Neural cell (in vitro differentiated cells): ENCODE results near the gene C1QTNF8. TPM values are rescaled to one million over a fixed set of nuclear protein-coding genes. Genes with fewer than 3 reads are reported as not detected.

Experiments
- H2AFZ ChIP-seq: fragments of 200-600, 300-800 bp; sonication (generic), shearing (Covaris generic); 2 replicates; pipeline ENCODE4 v1.6.0; 2014; ENCODE audit warnings: low read depth, mild to moderate bottlenecking, antibody characterized with exemption, low read length, moderate library complexity
- H3F3A ChIP-seq: fragments of 200-600 bp; shearing (Covaris generic); 2 replicates; pipeline ENCODE4 v1.6.1; 2016; ENCODE audit warnings: mild to moderate bottlenecking, moderate library complexity, mixed read lengths, antibody characterized with exemption, low read length; ENCODE audit not compliant: insufficient read depth, poor library complexity, severe bottlenecking
- H3K27ac ChIP-seq: fragments of 200-600, 300-800 bp; sonication (generic), shearing (Covaris generic); 2 replicates; pipeline ENCODE4 v1.5.1; 2014; ENCODE audit warnings: mild to moderate bottlenecking, low read length, moderate library complexity
- H3K27me3 ChIP-seq: fragments of 300-800, 200-600 bp; sonication (generic), shearing (Covaris generic); 2 replicates; pipeline ENCODE4 v1.6.0; 2014; ENCODE audit warnings: mild to moderate bottlenecking, low read depth, low read length, moderate library complexity; ENCODE audit not compliant: insufficient read depth
- H3K36me3 ChIP-seq: fragments of 300-800, 200-600 bp; sonication (generic), shearing (Covaris generic); 2 replicates; pipeline ENCODE4 v1.5.1; 2014; ENCODE audit warnings: mild to moderate bottlenecking, antibody characterized with exemption, low read length, moderate library complexity; ENCODE audit not compliant: insufficient read depth
- H3K4me2 ChIP-seq: fragments of 300-800, 200-600 bp; sonication (generic), shearing (Covaris generic); 2 replicates; pipeline ENCODE4 v1.6.0; 2014; ENCODE audit warnings: mild to moderate bottlenecking, low read length
- H3K4me3 ChIP-seq: fragments of 300-800, 200-600 bp; sonication (generic), shearing (Covaris generic); 2 replicates; pipeline ENCODE4 v1.5.1; 2014; ENCODE audit warnings: mild to moderate bottlenecking, low read length, moderate library complexity
- H3K79me2 ChIP-seq: fragments of 200-600 bp; shearing (Covaris generic); replicated peaks from 2 replicates; pipeline ENCODE4 v1.6.0; 2014; ENCODE audit warnings: mild to moderate bottlenecking, low read length, moderate library complexity; ENCODE audit not compliant: insufficient read depth
- H3K9ac ChIP-seq: fragments of 300-800, 200-600 bp; sonication (generic), shearing (Covaris generic); 2 replicates; pipeline ENCODE4 v1.6.1; 2016; ENCODE audit warnings: mild to moderate bottlenecking, low read length, mixed read lengths
- H3K9me2 ChIP-seq: fragments of 200-600 bp; shearing (Covaris generic); 2 replicates; pipeline ENCODE4 v1.6.1; 2016; ENCODE audit warnings: mild to moderate bottlenecking, low read length, mixed read lengths; ENCODE audit not compliant: insufficient read depth
- H3K9me3 ChIP-seq: fragments of 200-600, 300-800 bp; sonication (generic), shearing (Covaris generic); 2 replicates; pipeline ENCODE4 v1.6.1; 2016; ENCODE audit warnings: mild to moderate bottlenecking, mixed run types, low read length, moderate library complexity, mixed read lengths
- H4K20me1 ChIP-seq: fragments of 200-600 bp; shearing (Covaris generic); 2 replicates; pipeline ENCODE4 v1.6.1; 2016; ENCODE audit warnings: mild to moderate bottlenecking, mixed run types; ENCODE audit not compliant: insufficient read depth
- CTCF ChIP-seq: fragments of 450-650 bp; IDR thresholded peaks from 2 replicates; pipeline ENCODE4 v1.5.1; 2014; ENCODE audit warnings: antibody characterized with exemption, mild to moderate bottlenecking, moderate library complexity; ENCODE audit not compliant: poor library complexity, severe bottlenecking
- EP300 ChIP-seq: fragments of 450-650 bp; conservative IDR thresholded peaks from 2 replicates; pipeline ENCODE4 v1.6.1; 2014; ENCODE audit warnings: antibody characterized with exemption, mild to moderate bottlenecking, moderate library complexity; ENCODE audit not compliant: poor library complexity, severe bottlenecking
- EZH2 ChIP-seq: fragments of 200-600, 300-800 bp; shearing (Covaris generic), sonication (generic); IDR thresholded peaks from 2 replicates; pipeline ENCODE4 v1.6.1; 2014; ENCODE audit warnings: antibody characterized with exemption, low read length, borderline replicate concordance, mild to moderate bottlenecking; ENCODE audit not compliant: insufficient read depth, poor library complexity, severe bottlenecking
- MXI1 ChIP-seq: fragments of 450-650 bp; conservative IDR thresholded peaks from 2 replicates; pipeline ENCODE4 v1.6.1; 2014; ENCODE audit warnings: antibody characterized with exemption, mild to moderate bottlenecking; ENCODE audit not compliant: poor library complexity, severe bottlenecking
- POLR2AphosphoS5 ChIP-seq: IDR thresholded peaks from 2 replicates; pipeline ENCODE4 v1.6.1; 2012
- RAD21 ChIP-seq: fragments of 450-650 bp; conservative IDR thresholded peaks from 2 replicates; pipeline ENCODE4 v1.6.1; 2014; ENCODE audit warnings: antibody characterized with exemption, mild to moderate bottlenecking, moderate library complexity
- REST ChIP-seq: IDR thresholded peaks from 2 replicates; pipeline ENCODE4 v1.6.1; 2012; ENCODE audit warnings: borderline replicate concordance
- SMC3 ChIP-seq: fragments of 450-650 bp; conservative IDR thresholded peaks from 2 replicates; pipeline ENCODE4 v1.6.1; 2014; ENCODE audit warnings: antibody characterized with exemption, mild to moderate bottlenecking, moderate library complexity; ENCODE audit not compliant: poor library complexity
- TAF1 ChIP-seq: IDR thresholded peaks from 2 replicates; pipeline ENCODE4 v1.6.1; 2012; ENCODE audit warnings: low read depth
- polyA plus RNA-seq: library from polyadenylated mRNA; depleted of rRNA; stranded (reverse); fragments of >200 nt; gene quantifications from 2 replicates; pipeline ENCODE4 v1.2.3, GENCODE V29; 2014

Gene C1QTNF8
- polyA plus RNA-seq, 1 donor from 2014 or later: 0.79 TPM

GRCh38 chr16:1101573-1102332 lies 5.7 kb upstream of the C1QTNF8 start:
- Histone ChIP-seq H3F3A (no peaks in the 10 kb centered on the region), H3K9me3 (no peaks in the 10 kb centered on the region), H3K4me2 (no peak overlapping the region), H3K27ac (no peak overlapping the region), H3K9me2 (no peaks in the 10 kb centered on the region), H4K20me1 (no peaks in the 10 kb centered on the region), H3K79me2 (no peaks in the 10 kb centered on the region), H3K27me3 (no peaks in the 10 kb centered on the region), H3K4me3 (no peak overlapping the region), H3K9ac (no peak overlapping the region), H2AFZ (no peak overlapping the region), H3K36me3 (no peaks in the 10 kb centered on the region)
- TF ChIP-seq EP300: no peak
- no peak for TF ChIP-seq SMC3
- no peak for TF ChIP-seq REST
- TF ChIP-seq RAD21: no peak
- TF ChIP-seq MXI1: no peak
- no peak for TF ChIP-seq POLR2AphosphoS5
- no peak for TF ChIP-seq TAF1
- no peak for TF ChIP-seq CTCF
- no peak for TF ChIP-seq EZH2

GRCh38 chr16:1101133-1101532 lies 5.1 kb upstream of the C1QTNF8 start:
- Histone ChIP-seq H3K36me3 (no peaks in the 10 kb centered on the region), H3K4me2 (no peak overlapping the region), H3K9ac (no peak overlapping the region), H4K20me1 (no peaks in the 10 kb centered on the region), H3K9me3 (no peaks in the 10 kb centered on the region), H3K4me3 (no peak overlapping the region), H2AFZ (no peak overlapping the region), H3F3A (no peaks in the 10 kb centered on the region), H3K27ac (no peak overlapping the region), H3K79me2 (no peaks in the 10 kb centered on the region), H3K27me3 (no peaks in the 10 kb centered on the region), H3K9me2 (no peaks in the 10 kb centered on the region)
- no peak for TF ChIP-seq EP300
- TF ChIP-seq CTCF: no peak
- TF ChIP-seq RAD21: no peak
- TF ChIP-seq SMC3: no peak
- no peak for TF ChIP-seq TAF1
- no peak for TF ChIP-seq POLR2AphosphoS5
- no peak for TF ChIP-seq REST
- TF ChIP-seq MXI1: no peak
- no peak for TF ChIP-seq EZH2
